Stimulated activated CD8-positive, alpha-beta memory T cell treated with anti-CD3 and anti-CD28 coated beads, Interleukin-7, amount 100 ng/mL, for 48 hours (primary cell): Measurements from ENCODE around the gene TMEM132E.
"Not testable (repeated sequence)": the region's sequence is repeated elsewhere in the genome, so short reads cannot be mapped to it uniquely, and the experiment has no call there.

Source experiments
- DNase-seq, 2 donors: peaks; one replicate each; pipeline ENCODE4 v3.0.0-alpha.2; 2020; ENCODE audit warnings: low read depth in 1 of 2; ENCODE audit errors: extremely low read depth in 1 of 2

The TMEM132E gene

GRCh38 chr17:34579017-34579946, at the start of gene TMEM132E:
TSS of gene TMEM132E (plus strand) at chr17:34579582. CDS start at chr17:34581077, 1,495 bp downstream.
- DNase-seq = no peak

- DNase-seq = no peak
Measured at GRCh38 chr17:34530918-34531317, 48.5 kb upstream of the TMEM132E start.

- no peak for DNase-seq
Measured at GRCh38 chr17:34532281-34533065, 46.9 kb upstream of the TMEM132E start.

GRCh38 chr17:34533806-34534527, 45.4 kb upstream of the TMEM132E start:
- DNase-seq = no peak

GRCh38 chr17:34537445-34537844, 41.9 kb upstream of the TMEM132E start:
- DNase-seq = no peak

GRCh38 chr17:34538582-34538981, 40.8 kb upstream of the TMEM132E start:
- not testable (repeated sequence) for DNase-seq

GRCh38 chr17:34539881-34540280, 39.5 kb upstream of the TMEM132E start:
- no peak for DNase-seq

- peak in 1 of 2 donors; percentile 23 for DNase-seq
Measured at GRCh38 chr17:34542700-34543336, 36.6 kb upstream of the TMEM132E start.

- no peak for DNase-seq
Measured at GRCh38 chr17:34547453-34548063, 31.8 kb upstream of the TMEM132E start.

- DNase-seq = no peak
Measured at GRCh38 chr17:34549966-34550365, 29.4 kb upstream of the TMEM132E start.

- DNase-seq = no peak
Measured at GRCh38 chr17:34553907-34554306, 25.5 kb upstream of the TMEM132E start.

GRCh38 chr17:34556384-34556783, 23.0 kb upstream of the TMEM132E start:
- no peak for DNase-seq

- no peak for DNase-seq
Measured at GRCh38 chr17:34556931-34557330, 22.5 kb upstream of the TMEM132E start.

- no peak for DNase-seq
Measured at GRCh38 chr17:34561328-34561727, 18.1 kb upstream of the TMEM132E start.

GRCh38 chr17:34562387-34562786, 17.0 kb upstream of the TMEM132E start:
- no peak for DNase-seq

- DNase-seq = no peak
Measured at GRCh38 chr17:34565713-34566112, 13.7 kb upstream of the TMEM132E start.

- DNase-seq = no peak
Measured at GRCh38 chr17:34566201-34566600, 13.2 kb upstream of the TMEM132E start.

GRCh38 chr17:34566873-34567272, 12.5 kb upstream of the TMEM132E start:
- DNase-seq = no peak

GRCh38 chr17:34567691-34568465, 11.5 kb upstream of the TMEM132E start:
- no peak for DNase-seq
